Suprapubic skin (tissue), 4 donors: Measurements from ENCODE around the gene ASIC4. TPM values are rescaled to one million over a fixed set of nuclear protein-coding genes. Genes with fewer than 3 reads are reported as not detected.

ENCODE experiments used
- DNase-seq, 2 donors: peaks; one replicate each; pipeline ENCODE4 v3.0.0-alpha.2; 2019; ENCODE audit warnings: low spot score in 2 of 2
- H3K27ac ChIP-seq: fragments of 200-600 bp; sonication (generic); one replicate; pipeline ENCODE4 v1.5.1; 2019
- H3K27me3 ChIP-seq: fragments of 200-600 bp; sonication (generic); one replicate; pipeline ENCODE4 v1.5.1; 2019
- H3K36me3 ChIP-seq: fragments of 200-600 bp; sonication (generic); one replicate; pipeline ENCODE4 v1.5.1; 2019
- H3K4me1 ChIP-seq: fragments of 200-600 bp; sonication (generic); one replicate; pipeline ENCODE4 v1.5.1; 2019
- H3K4me3 ChIP-seq: fragments of 200-600 bp; sonication (generic); one replicate; pipeline ENCODE4 v1.5.1; 2019; ENCODE audit warnings: mild to moderate bottlenecking
- H3K9me3 ChIP-seq: fragments of 200-600 bp; sonication (generic); one replicate; pipeline ENCODE4 v1.5.1; 2019
- CTCF ChIP-seq, 2 donors: fragments of 200-600 bp in 1 of 2; fragments of 450-650 bp in 1 of 2; sonication (generic) in 1 of 2; IDR thresholded peaks; one replicate each; pipeline ENCODE4 v1.5.1; 2016 to 2019; ENCODE audit warnings: antibody characterized with exemption in 2 of 2, mild to moderate bottlenecking in 1 of 2, moderate library complexity in 1 of 2
- EP300 ChIP-seq: sonication (generic); formaldehyde crosslinking; IDR thresholded peaks from one replicate; pipeline ENCODE4 v1.6.1; 2017; ENCODE audit warnings: antibody characterized with exemption
- POLR2A ChIP-seq, 2 donors: fragments of 450-650 bp; IDR thresholded peaks; one replicate each; pipeline ENCODE4 v1.6.1; 2017; ENCODE audit warnings: antibody characterized with exemption in 2 of 2, mild to moderate bottlenecking in 2 of 2, moderate library complexity in 2 of 2
- POLR2AphosphoS5 ChIP-seq, 3 donors: sonication (generic); formaldehyde crosslinking; IDR thresholded peaks; one replicate each; pipeline ENCODE4 v1.6.1; 2017; ENCODE audit warnings: antibody characterized with exemption in 3 of 3
- WGBS: methylation state at CpG from one replicate; pipeline ENCODE4 v1.1.5; 2018; 5-methylcytosine and 5-hydroxymethylcytosine counted together
- total RNA-seq, 4 donors: library from RNA; depleted of rRNA; stranded (reverse); fragments of >200 nt; gene quantifications; one replicate each; pipeline ENCODE4 v1.1.0, GENCODE V29; 2016

The ASIC4 gene
- total RNA-seq, 4 donors from 2014 or later = not detected

DNA sequence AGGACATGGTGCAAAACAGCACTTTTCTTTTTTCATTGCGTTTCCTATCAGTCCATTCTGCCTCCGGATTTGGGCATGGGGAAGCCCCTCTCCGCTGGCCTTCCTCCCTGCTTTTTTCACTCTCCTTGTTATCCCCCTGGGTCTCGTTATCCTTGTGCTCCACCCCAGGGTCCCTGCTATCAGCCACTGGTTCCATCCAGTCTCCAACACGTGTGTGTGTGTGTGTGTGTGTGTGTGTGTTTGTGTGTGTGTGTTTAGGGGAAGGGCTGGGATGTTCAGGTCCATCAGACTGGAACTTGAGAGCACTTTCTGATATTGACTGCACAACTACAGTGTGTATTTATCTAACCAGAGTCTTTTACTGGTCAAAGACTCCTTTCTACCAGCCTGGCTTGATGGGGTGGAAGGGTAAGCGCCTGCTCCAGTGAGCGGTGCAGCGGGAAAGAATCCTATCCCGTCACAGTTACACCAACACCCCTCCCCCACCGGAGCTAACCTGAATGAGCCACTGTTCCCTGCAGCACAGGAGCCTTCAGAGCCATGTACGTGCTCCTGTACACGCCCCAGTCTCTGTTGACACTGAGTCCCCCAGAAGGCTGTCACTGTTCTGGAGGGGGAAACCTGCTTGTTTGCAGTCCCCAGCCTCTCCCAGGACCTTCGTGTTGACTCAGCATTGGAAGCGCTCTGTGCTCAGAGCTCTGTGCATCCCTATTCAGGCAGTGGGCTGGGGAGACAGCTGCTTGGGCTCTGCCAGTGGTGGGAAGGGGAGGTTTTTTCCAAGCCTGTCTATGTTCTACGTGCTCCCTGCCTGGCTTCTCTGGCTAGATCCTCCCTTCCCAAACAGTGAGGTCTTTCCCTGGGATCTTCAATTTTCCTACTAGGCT is 62.5 kb downstream of the ASIC4 start:
- no peak for TF ChIP-seq POLR2A (IDR thresholded peaks at IDR 0.05)
- no peak for TF ChIP-seq CTCF (IDR thresholded peaks at IDR 0.05)
- no peak for TF ChIP-seq EP300
- TF ChIP-seq POLR2AphosphoS5 (IDR thresholded peaks at IDR 0.05) = no peak
- Histone ChIP-seq H3K36me3 (no peaks in the 10 kb centered on the region), H3K9me3 (no peaks in the 10 kb centered on the region), H3K27ac (no peak overlapping the region), H3K27me3 (peaks cover 22% of the 10 kb centered on the region), H3K4me1 (peaks cover 9% of the 10 kb centered on the region), H3K4me3 (no peak overlapping the region)
- no peak for DNase-seq
- WGBS = 26% methylated on average over 15 of the region's 15 CpGs

DNA sequence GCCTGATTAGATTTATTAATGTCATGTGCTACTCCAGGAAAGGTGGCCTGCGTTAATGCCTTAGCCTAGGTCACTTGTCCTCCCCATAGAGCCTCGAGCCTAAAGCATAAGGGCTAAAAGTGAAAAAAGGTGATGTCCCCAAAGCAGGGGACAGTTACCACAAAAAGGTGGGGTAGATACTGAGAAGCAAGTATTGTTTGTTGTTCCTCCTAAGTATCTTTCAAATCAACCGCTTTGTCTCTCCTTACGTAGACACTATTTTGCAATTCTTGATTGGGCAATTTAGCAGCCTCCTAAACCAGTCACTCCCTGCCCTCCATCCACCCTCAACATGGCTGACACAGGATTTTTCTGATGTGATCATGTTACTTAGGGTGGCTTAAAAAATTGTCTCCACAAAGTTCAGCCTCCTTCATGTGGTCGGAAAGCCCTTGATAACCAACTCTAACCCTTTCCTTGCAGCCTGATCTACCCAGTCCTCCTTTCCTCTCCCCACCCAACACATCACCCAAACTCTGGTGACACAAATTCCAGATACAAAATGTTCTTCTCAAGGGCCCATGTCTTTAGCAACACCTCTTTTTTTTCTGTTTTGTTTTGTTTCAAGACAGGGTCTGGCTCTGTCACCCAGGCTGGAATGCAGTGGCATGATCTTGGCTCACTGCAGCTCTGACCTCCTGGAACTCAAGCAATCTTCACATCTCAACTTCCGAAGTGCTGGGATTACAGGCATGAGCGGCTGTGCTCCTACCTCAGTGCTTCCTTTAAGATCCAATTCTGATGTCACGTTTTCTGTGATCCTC is 64.7 kb downstream of the ASIC4 start:
- H3K4me1 ChIP-seq = peaks cover 3% of the 10 kb centered on the region
- DNase-seq = no peak

GRCh38 chr2:219581346-219581745 is 67.1 kb downstream of the ASIC4 start:
- no peak for DNase-seq
- no peak overlapping the region for H3K4me3 ChIP-seq
- WGBS = 33% methylated on average over 1 of the region's 2 CpGs

More for the DNA sequence above, 64.7 kb downstream of the ASIC4 start:
- no peak for TF ChIP-seq CTCF (IDR thresholded peaks at IDR 0.05)
- no peak for TF ChIP-seq EP300
- no peak for TF ChIP-seq POLR2AphosphoS5 (IDR thresholded peaks at IDR 0.05)
- TF ChIP-seq POLR2A (IDR thresholded peaks at IDR 0.05) = no peak
- 77% methylated on average over 8 of the region's 8 CpGs for WGBS
- Histone ChIP-seq H3K4me3 (no peak overlapping the region), H3K9me3 (no peaks in the 10 kb centered on the region), H3K27ac (no peak overlapping the region), H3K27me3 (peaks cover 22% of the 10 kb centered on the region), H3K36me3 (no peaks in the 10 kb centered on the region)

More at GRCh38 chr2:219581346-219581745, 67.1 kb downstream of the ASIC4 start:
- Histone ChIP-seq H3K27me3 (peaks cover 13% of the 10 kb centered on the region), H3K4me1 (peaks cover 3% of the 10 kb centered on the region), H3K36me3 (no peaks in the 10 kb centered on the region), H3K9me3 (no peaks in the 10 kb centered on the region), H3K27ac (no peak overlapping the region)
- TF ChIP-seq CTCF (IDR thresholded peaks at IDR 0.05) = no peak
- no peak for TF ChIP-seq POLR2A (IDR thresholded peaks at IDR 0.05)
- TF ChIP-seq EP300 = no peak
- TF ChIP-seq POLR2AphosphoS5 (IDR thresholded peaks at IDR 0.05) = no peak

Other genes starting within 250 kb of the ASIC4 start
- gene DNAJB2, start 235.1 kb upstream of the ASIC4 start, total RNA-seq = 100 to 1,000 TPM in 2 of 4 donors, 10 to 100 TPM in 2; 91.2 to 138 (median 107) TPM
- not detected for gene PTPRN, start 205.1 kb upstream of the ASIC4 start, total RNA-seq
- not detected for gene RESP18, start 181.7 kb upstream of the ASIC4 start, total RNA-seq
- 100 to 1,000 TPM in 1 of 4 donors, 10 to 100 TPM in 3; 66.6 to 104 (median 70.5) TPM for gene DNPEP, start 126.6 kb upstream of the ASIC4 start, total RNA-seq
- gene DES, start 96.1 kb upstream of the ASIC4 start, total RNA-seq = 100 to 1,000 TPM in 1 of 4 donors, 10 to 100 TPM in 3; 11.4 to 100 (median 35.6) TPM
- gene SPEG, start 79.6 kb upstream of the ASIC4 start, total RNA-seq = 10 to 100 TPM in 1 of 4 donors, 1 to 10 TPM in 3; 6.5 to 17.2 (median 6.7) TPM
- 10 to 100 TPM; 18.3 to 31.3 (median 22.3) TPM for gene GMPPA, start 15.6 kb upstream of the ASIC4 start, total RNA-seq
- gene CHPF, start 29.3 kb downstream of the ASIC4 start, total RNA-seq = 10 to 100 TPM; 28.8 to 62.1 (median 49.3) TPM
- 1 to 10 TPM in 3 of 4 donors, under 1 TPM in 1; 0.56 to 1.9 (median 1.4) TPM for gene TMEM198, start 29.5 kb downstream of the ASIC4 start, total RNA-seq
- 10 to 100 TPM; 33.2 to 75.7 (median 43.7) TPM for gene OBSL1, start 57.1 kb downstream of the ASIC4 start, total RNA-seq
- gene INHA, start 57.8 kb downstream of the ASIC4 start, total RNA-seq = 1 to 10 TPM in 2 of 4 donors, under 1 TPM in 1, not detected in 1; 0.34 to 3.5 (median 1.5) TPM
- gene STK11IP, start 83.4 kb downstream of the ASIC4 start, total RNA-seq = 10 to 100 TPM; 25.3 to 68.0 (median 29.2) TPM
- 1 to 10 TPM in 3 of 4 donors, under 1 TPM in 1; 0.48 to 3.2 (median 2.1) TPM for gene SLC4A3, start 113.1 kb downstream of the ASIC4 start, total RNA-seq